GM21447 (cell line): ENCODE measurements around the gene ZNF317.
"Not testable (repeated sequence)": the region's sequence is repeated elsewhere in the genome, so short reads cannot be mapped to it uniquely, and the experiment has no call there.

Experiments
- ATAC-seq: cut with Tn5 transposase; IDR thresholded peaks from one replicate; pipeline ENCODE4 v1.9.1; 2021; ENCODE audit not compliant: unreplicated experiment

The ZNF317 gene

DNA sequence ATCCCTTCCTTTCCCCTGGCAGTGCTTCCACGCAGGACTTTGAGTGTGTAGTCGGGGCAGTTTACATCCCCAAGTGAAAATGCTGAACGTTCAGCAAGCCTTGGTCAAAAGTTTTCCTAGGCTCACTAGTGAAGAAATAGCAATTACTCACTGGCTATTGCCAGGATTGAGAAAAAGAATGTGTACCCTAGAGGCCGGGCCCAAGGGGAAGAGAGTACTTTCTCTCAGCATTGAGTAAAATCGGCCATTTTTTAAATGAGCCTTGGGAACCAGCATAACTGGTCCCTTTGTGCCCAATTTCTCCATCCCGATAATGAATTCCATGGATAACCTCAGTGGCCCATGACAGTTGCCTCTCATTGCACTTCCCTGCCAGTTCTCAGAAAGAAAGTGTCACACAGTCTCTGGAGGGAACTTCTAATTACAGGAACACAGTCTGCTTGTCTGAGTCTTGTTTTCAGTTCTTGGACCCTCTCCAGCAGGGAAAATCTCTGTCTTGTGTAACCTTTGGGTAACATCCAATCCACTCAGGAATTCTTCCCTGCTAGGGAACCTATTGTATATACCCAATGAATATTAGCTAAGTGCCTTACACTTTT lies 31.3 kb downstream of the ZNF317 start:
- ATAC-seq = no peak

DNA sequence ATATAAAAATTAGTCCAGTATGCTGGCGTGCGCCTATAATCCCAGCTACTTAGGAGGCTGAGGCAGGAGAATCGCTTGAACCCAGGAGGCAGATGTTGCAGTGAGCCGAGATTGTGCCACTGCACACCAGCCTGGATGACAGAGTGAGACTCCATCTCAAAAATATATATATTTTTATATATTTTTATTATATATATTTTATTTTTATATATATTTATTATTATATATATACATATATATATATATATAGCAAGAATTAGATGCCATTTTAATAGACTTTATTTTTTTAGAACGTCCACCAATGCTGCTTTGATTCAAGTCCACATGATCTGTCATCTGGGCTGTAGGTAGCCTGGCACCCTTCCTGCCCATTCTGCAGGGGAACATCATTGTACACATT lies 35.1 kb downstream of the ZNF317 start:
- ATAC-seq = no peak

GRCh38 chr19:9178901-9179300 lies 38.7 kb downstream of the ZNF317 start, which contains the start of gene OR7D2:
Gene OR7D2 (plus strand): TSS chr19:9178979. CDS start chr19:9185782, 6,803 bp downstream.
- ATAC-seq = no peak

DNA sequence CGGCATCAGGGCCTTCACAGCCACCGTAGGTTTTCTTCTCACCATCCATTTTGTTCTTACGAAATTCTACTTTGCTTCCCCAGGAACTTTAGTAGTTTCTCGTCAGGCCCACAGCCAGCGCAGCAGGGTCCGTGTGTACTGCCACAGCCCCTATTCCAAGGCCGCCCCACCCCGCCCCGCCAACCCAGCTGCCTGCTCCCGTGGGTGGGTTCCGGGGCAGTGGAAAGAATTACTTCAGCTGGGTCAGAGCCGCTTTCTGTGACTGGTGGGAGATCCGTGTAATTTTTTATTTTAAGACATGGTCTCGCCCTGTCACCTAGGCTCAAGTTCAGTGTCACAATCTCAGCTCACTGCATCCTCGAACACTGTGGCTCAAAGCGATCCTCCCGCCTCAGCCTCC lies 42.8 kb downstream of the ZNF317 start:
- no peak for ATAC-seq

DNA sequence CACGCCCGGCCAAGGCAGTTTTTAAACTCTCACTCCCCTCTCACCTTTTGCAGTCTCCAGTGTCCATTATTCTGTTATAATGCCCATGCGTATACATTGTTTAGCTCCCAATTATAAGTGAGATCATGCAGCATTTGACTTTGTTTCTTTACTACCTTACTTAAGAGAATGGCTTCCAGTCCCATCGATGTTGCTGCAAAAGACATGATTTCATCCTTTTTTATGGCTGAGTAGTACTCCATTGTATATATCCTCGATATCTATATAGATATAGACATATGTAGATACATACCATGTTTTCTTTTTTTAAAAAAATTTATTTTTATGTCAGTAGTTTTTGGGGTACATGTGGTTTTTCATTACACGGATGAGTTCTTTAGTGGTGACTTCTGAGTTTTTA lies 47.0 kb downstream of the ZNF317 start:
- no peak for ATAC-seq

DNA sequence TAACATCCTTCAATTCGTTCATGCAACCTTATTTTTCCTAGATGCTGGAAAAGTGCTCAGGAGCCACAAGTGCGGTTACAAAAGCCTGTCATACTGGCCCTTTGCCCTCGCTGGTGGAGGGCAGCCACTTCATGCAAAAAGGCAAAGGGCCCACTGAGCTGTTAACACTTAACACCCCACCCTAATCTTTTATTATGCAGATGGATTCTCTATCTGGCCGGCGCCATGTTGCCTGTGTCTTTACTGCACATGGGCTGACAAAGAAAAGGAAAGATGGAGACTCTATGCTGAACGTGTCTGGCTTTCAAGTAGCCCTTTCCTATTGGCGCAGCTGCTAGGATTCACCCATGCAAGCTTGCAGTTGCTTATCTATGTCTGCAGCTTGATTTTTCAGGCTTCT lies 49.3 kb downstream of the ZNF317 start:
- no peak for ATAC-seq

- not testable (repeated sequence) for ATAC-seq
These were observed 57.8 kb downstream of the ZNF317 start for GRCh38 chr19:9198044-9198443.

DNA sequence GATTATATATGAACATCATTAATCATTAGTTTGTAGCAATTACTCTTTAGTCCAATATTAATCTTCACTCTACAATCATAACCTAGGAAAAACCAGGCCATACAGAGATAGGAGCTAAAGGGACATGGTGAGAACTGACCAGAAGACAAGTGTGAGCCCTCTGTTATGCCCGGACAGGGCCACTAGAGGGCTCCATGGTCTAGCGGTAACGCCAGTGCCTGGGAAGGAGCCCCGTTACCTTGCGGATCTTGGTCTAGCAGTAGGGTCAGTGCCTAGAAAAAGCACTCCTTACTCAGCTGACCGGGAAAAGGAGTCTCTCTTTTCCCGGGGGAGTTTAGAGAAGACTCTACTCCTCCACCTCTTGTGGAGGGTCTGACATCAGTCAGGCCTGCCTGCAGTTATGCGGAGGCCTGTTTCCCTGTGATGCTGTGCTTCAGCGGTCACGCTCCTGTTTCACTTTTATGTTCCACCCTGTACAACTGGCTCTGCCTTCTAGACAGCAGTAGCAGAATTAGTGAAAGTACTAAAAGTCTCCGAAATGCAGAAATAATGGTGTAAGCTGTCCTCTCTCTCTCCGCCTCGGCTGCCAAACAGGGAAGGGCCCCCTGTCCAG lies 65.4 kb downstream of the ZNF317 start:
- no peak for ATAC-seq
